H9 (cell line): Measurements from ENCODE around the gene SNX27. TPM values are rescaled to one million over a fixed set of nuclear protein-coding genes. Genes with fewer than 3 reads are reported as not detected.

ENCODE experiments used
- DNase-seq: peaks from one replicate; pipeline ENCODE4 v3.0.0-alpha.2; 2017
- H2AFZ ChIP-seq: one replicate; pipeline ENCODE4 v1.6.1; 2013; ENCODE audit warnings: mild to moderate bottlenecking, low read length, control low read depth, moderate library complexity
- H2AK5ac ChIP-seq: 2 replicates; pipeline ENCODE4 v1.6.1; 2013; ENCODE audit warnings: low read length, control low read depth, mixed read lengths; ENCODE audit not compliant: insufficient read length
- H2BK120ac ChIP-seq: one replicate; pipeline ENCODE4 v1.6.1; 2013; ENCODE audit warnings: low read depth, mild to moderate bottlenecking, low read length, control low read depth, inconsistent platforms; ENCODE audit not compliant: poor library complexity, severe bottlenecking
- H2BK12ac ChIP-seq: 2 replicates; pipeline ENCODE4 v1.6.1; 2013; ENCODE audit warnings: low read length, control low read depth, mixed read lengths, low read depth; ENCODE audit not compliant: insufficient read length
- H2BK15ac ChIP-seq: 2 replicates; pipeline ENCODE4 v1.6.1; 2013; ENCODE audit warnings: low read depth, low read length, control low read depth
- H2BK20ac ChIP-seq: one replicate; pipeline ENCODE4 v1.6.1; 2013; ENCODE audit warnings: low read depth, mild to moderate bottlenecking, low read length, control low read depth, inconsistent platforms; ENCODE audit not compliant: poor library complexity, severe bottlenecking
- H2BK5ac ChIP-seq: 2 replicates; pipeline ENCODE4 v1.6.1; 2013; ENCODE audit warnings: low read length, control low read depth, mixed read lengths; ENCODE audit not compliant: insufficient read length
- H3K14ac ChIP-seq: 2 replicates; pipeline ENCODE4 v1.6.1; 2013; ENCODE audit warnings: low read length, control low read depth; ENCODE audit not compliant: insufficient read depth
- H3K18ac ChIP-seq: 2 replicates; pipeline ENCODE4 v1.6.1; 2013; ENCODE audit warnings: low read depth, mild to moderate bottlenecking, mixed read lengths, low read length, control low read depth; ENCODE audit not compliant: insufficient read length
- H3K23ac ChIP-seq: 2 replicates; pipeline ENCODE4 v1.6.1; 2013; ENCODE audit warnings: low read length, control low read depth, mixed read lengths, low read depth; ENCODE audit not compliant: insufficient read length
- H3K23me2 ChIP-seq: 2 replicates; pipeline ENCODE4 v1.6.1; 2013; ENCODE audit warnings: low read depth, mild to moderate bottlenecking, mixed read lengths, low read length, control low read depth; ENCODE audit not compliant: insufficient read length, poor library complexity, severe bottlenecking
- H3K27ac ChIP-seq: 2 replicates; pipeline ENCODE4 v1.5.1; 2013; ENCODE audit warnings: low read length, control low read depth, mixed read lengths, low read depth; ENCODE audit not compliant: insufficient read length
- H3K27me3 ChIP-seq: 2 replicates; pipeline ENCODE4 v1.6.1; 2013; ENCODE audit warnings: low read length, control low read depth, inconsistent platforms; ENCODE audit not compliant: insufficient read depth
- H3K4ac ChIP-seq: 2 replicates; pipeline ENCODE4 v1.6.1; 2013; ENCODE audit warnings: low read depth, mild to moderate bottlenecking, control low read depth, inconsistent platforms, low read length, moderate library complexity
- H3K4me1 ChIP-seq: 2 replicates; pipeline ENCODE4 v1.6.1; 2013; ENCODE audit warnings: low read length, control low read depth, inconsistent platforms; ENCODE audit not compliant: insufficient read depth
- H3K4me2 ChIP-seq: 2 replicates; pipeline ENCODE4 v1.6.1; 2013; ENCODE audit warnings: low read length, control low read depth, mixed read lengths; ENCODE audit not compliant: insufficient read length, insufficient read depth
- H3K56ac ChIP-seq: 2 replicates; pipeline ENCODE4 v1.6.1; 2013; ENCODE audit warnings: low read depth, mild to moderate bottlenecking, mixed read lengths, low read length, control low read depth; ENCODE audit not compliant: insufficient read length
- H3K79me1 ChIP-seq: 2 replicates; pipeline ENCODE4 v1.6.1; 2013; ENCODE audit warnings: low read depth, mild to moderate bottlenecking, moderate library complexity, low read length, control low read depth, inconsistent platforms; ENCODE audit not compliant: insufficient read depth, poor library complexity, severe bottlenecking
- H3K79me2 ChIP-seq: 2 replicates; pipeline ENCODE4 v1.6.1; 2013; ENCODE audit warnings: low read length, control low read depth, inconsistent platforms; ENCODE audit not compliant: insufficient read depth
- H3K9ac ChIP-seq: 2 replicates; pipeline ENCODE4 v1.6.1; 2013; ENCODE audit warnings: low read length, control low read depth, mixed read lengths; ENCODE audit not compliant: insufficient read length; ENCODE audit errors: extremely low read depth
- H3K9me3 ChIP-seq: one replicate; pipeline ENCODE4 v1.6.1; 2013; ENCODE audit warnings: low read depth, low read length, inconsistent platforms; ENCODE audit not compliant: control insufficient read depth
- H3T11ph ChIP-seq: one replicate; pipeline ENCODE4 v1.6.1; 2013; ENCODE audit warnings: mild to moderate bottlenecking, low read length, control low read depth, inconsistent platforms
- H4K20me1 ChIP-seq: one replicate; pipeline ENCODE4 v1.6.1; 2013; ENCODE audit not compliant: control insufficient read depth, insufficient read length, insufficient read depth
- H4K5ac ChIP-seq: 2 replicates; pipeline ENCODE4 v1.6.1; 2013; ENCODE audit warnings: low read depth, mild to moderate bottlenecking, mixed read lengths, low read length, control low read depth; ENCODE audit not compliant: insufficient read length
- H4K8ac ChIP-seq: replicated peaks from 2 replicates; pipeline ENCODE4 v1.6.1; 2013; ENCODE audit warnings: low read length, control low read depth, mixed read lengths, low read depth; ENCODE audit not compliant: insufficient read length
- H4K91ac ChIP-seq: 2 replicates; pipeline ENCODE4 v1.6.1; 2013; ENCODE audit warnings: low read depth, mild to moderate bottlenecking, moderate library complexity, mixed read lengths, low read length, control low read depth; ENCODE audit not compliant: insufficient read length
- H3K27ac Mint-ChIP-seq, 3 experiments: 2 replicates in 2 of 3; 3 replicates in 1 of 3; pipeline ENCODE4 v1.8.0; 2020 to 2021; ENCODE audit warnings: mixed read lengths in 3 of 3, mild to moderate bottlenecking in 1 of 3, moderate library complexity in 1 of 3
- H3K27me3 Mint-ChIP-seq: 2 replicates; pipeline ENCODE4 v1.8.0; 2021; ENCODE audit warnings: low read depth, mild to moderate bottlenecking, moderate library complexity, mixed read lengths
- H3K36me3 Mint-ChIP-seq, 3 experiments: 2 replicates in 2 of 3; 3 replicates in 1 of 3; pipeline ENCODE4 v1.8.0; 2020 to 2021; ENCODE audit warnings: low read depth in 3 of 3, mixed read lengths in 3 of 3; ENCODE audit not compliant: insufficient read depth in 1 of 3
- H3K4me1 Mint-ChIP-seq, 2 experiments: 2 replicates each; pipeline ENCODE4 v1.8.0; 2020; ENCODE audit warnings: mixed read lengths in 2 of 2
- H3K4me3 Mint-ChIP-seq, 2 experiments: 2 replicates in 1 of 2; 3 replicates in 1 of 2; pipeline ENCODE4 v1.8.0; 2020 to 2021; ENCODE audit warnings: mild to moderate bottlenecking in 2 of 2, mixed read lengths in 2 of 2, moderate library complexity in 1 of 2
- H3K9me3 Mint-ChIP-seq, 2 experiments: 2 replicates in 1 of 2; 3 replicates in 1 of 2; pipeline ENCODE4 v1.8.0; 2020; ENCODE audit warnings: mild to moderate bottlenecking in 2 of 2, mixed read lengths in 2 of 2, moderate library complexity in 1 of 2
- CTCF ChIP-seq: fragments of 200-600 bp; sonication (generic); conservative IDR thresholded peaks from 3 replicates; pipeline ENCODE4 v1.8.0; 2021; ENCODE audit warnings: antibody characterized with exemption, mild to moderate bottlenecking
- WGBS: extraction: QIAGEN DNeasy Blood & Tissue Kit; methylation state at CpG from one replicate; pipeline ENCODE4 v1.1.7; 2013; ENCODE audit warnings: missing lambda C conversion rate, low lambda C conversion rate, mixed read lengths; ENCODE audit not compliant: insufficient read length; ENCODE audit errors: extremely low coverage; 5-methylcytosine and 5-hydroxymethylcytosine counted together
- total RNA-seq: library from RNA; stranded (reverse); gene quantifications from 2 replicates; pipeline ENCODE4 v1.2.1, GENCODE V29; 2021

SNX27 gene
- total RNA-seq, 1 experiment from 2014 or later = 48.9 TPM

GRCh38 chr1:151741516-151741915 is 129.7 kb downstream of the SNX27 start:
- no peak overlapping the region for H2BK5ac ChIP-seq
- H3K4me3 Mint-ChIP-seq = no peak overlapping the region
- no peak overlapping the region for H4K91ac ChIP-seq
- no peaks in the 10 kb centered on the region for H3K4me1 ChIP-seq
- H3K79me1 ChIP-seq = no peaks in the 10 kb centered on the region
- no peak overlapping the region for H3K23ac ChIP-seq
- WGBS = no CpG with 5 or more reads among the region's 4 CpGs
- no peak overlapping the region for H3K9ac ChIP-seq
- peaks cover 8 to 12% of the 10 kb centered on the region in 2 experiments for H3K4me1 Mint-ChIP-seq
- no peak overlapping the region for H3K27ac ChIP-seq
- peaks cover 15% of the 10 kb centered on the region for H3K9me3 ChIP-seq
- no peak for DNase-seq
- no peak overlapping the region for H4K8ac ChIP-seq
- no peaks in the 10 kb centered on the region for H3K27me3 ChIP-seq
- H2BK15ac ChIP-seq = no peak overlapping the region
- H4K20me1 ChIP-seq = no peaks in the 10 kb centered on the region
- H3K79me2 ChIP-seq = no peaks in the 10 kb centered on the region
- peaks cover 7 to 21% (median 18%) of the 10 kb centered on the region in 3 experiments; a peak in 5 of 7 replicates for H3K36me3 Mint-ChIP-seq
- H3K27ac Mint-ChIP-seq = no peak overlapping the region
- H3K4me2 ChIP-seq = no peak overlapping the region
- H3K23me2 ChIP-seq = no peaks in the 10 kb centered on the region
- H3T11ph ChIP-seq = no peak overlapping the region
- H2BK20ac ChIP-seq = no peak overlapping the region
- H2AK5ac ChIP-seq = no peak overlapping the region
- peaks cover 18 to 24% of the 10 kb centered on the region in 2 experiments for H3K9me3 Mint-ChIP-seq
- no peak overlapping the region for H2BK12ac ChIP-seq
- no peak overlapping the region for H3K56ac ChIP-seq
- no peak overlapping the region for H2AFZ ChIP-seq
- H3K27me3 Mint-ChIP-seq = peaks cover 18% of the 10 kb centered on the region
- no peak overlapping the region for H4K5ac ChIP-seq
- H3K4ac ChIP-seq = no peak overlapping the region
- TF ChIP-seq CTCF = no peak
- no peak overlapping the region for H2BK120ac ChIP-seq
- H3K18ac ChIP-seq = no peak overlapping the region
- no peak overlapping the region for H3K14ac ChIP-seq

Other genes starting within 250 kb of the SNX27 start
- 13.9 and 14.2 TPM in 2 replicates for gene SELENBP1, start 239.3 kb upstream of the SNX27 start, total RNA-seq
- gene PSMB4, start 212.5 kb upstream of the SNX27 start, total RNA-seq = 413 and 429 TPM in 2 replicates
- 93.0 and 102 TPM in 2 replicates for gene POGZ, start 152.6 kb upstream of the SNX27 start, total RNA-seq
- gene CGN, start 100.7 kb upstream of the SNX27 start, total RNA-seq = 29.9 and 30.9 TPM in 2 replicates
- 6.2 and 6.5 TPM in 2 replicates for gene TUFT1, start 71.7 kb upstream of the SNX27 start, total RNA-seq
- gene CELF3, start 104.8 kb downstream of the SNX27 start, total RNA-seq = 0.90 and 1.0 TPM in 2 replicates
- gene RIIAD1, start 109.5 kb downstream of the SNX27 start, total RNA-seq = 1.4 TPM in 1 of 2 replicates, not detected in the other
- gene MRPL9, start 151.4 kb downstream of the SNX27 start, total RNA-seq = 100 and 102 TPM in 2 replicates
- 24.0 and 24.1 TPM in 2 replicates for gene TDRKH, start 178.4 kb downstream of the SNX27 start, total RNA-seq
- gene LINGO4, start 193.4 kb downstream of the SNX27 start, total RNA-seq = not detected in 2 replicates
- gene RORC, start 219.8 kb downstream of the SNX27 start, total RNA-seq = 0.46 and 0.52 TPM in 2 replicates
- 0.79 and 0.86 TPM in 2 replicates for gene C2CD4D, start 227.8 kb downstream of the SNX27 start, total RNA-seq
- not detected in 2 replicates for gene THEM5, start 241.7 kb downstream of the SNX27 start, total RNA-seq